ENCODE data around the gene HIRIP3.
A peak's percentile ranks its signal among the peaks of the same experiment; 100 is the strongest.

HIRIP3 gene

DNA sequence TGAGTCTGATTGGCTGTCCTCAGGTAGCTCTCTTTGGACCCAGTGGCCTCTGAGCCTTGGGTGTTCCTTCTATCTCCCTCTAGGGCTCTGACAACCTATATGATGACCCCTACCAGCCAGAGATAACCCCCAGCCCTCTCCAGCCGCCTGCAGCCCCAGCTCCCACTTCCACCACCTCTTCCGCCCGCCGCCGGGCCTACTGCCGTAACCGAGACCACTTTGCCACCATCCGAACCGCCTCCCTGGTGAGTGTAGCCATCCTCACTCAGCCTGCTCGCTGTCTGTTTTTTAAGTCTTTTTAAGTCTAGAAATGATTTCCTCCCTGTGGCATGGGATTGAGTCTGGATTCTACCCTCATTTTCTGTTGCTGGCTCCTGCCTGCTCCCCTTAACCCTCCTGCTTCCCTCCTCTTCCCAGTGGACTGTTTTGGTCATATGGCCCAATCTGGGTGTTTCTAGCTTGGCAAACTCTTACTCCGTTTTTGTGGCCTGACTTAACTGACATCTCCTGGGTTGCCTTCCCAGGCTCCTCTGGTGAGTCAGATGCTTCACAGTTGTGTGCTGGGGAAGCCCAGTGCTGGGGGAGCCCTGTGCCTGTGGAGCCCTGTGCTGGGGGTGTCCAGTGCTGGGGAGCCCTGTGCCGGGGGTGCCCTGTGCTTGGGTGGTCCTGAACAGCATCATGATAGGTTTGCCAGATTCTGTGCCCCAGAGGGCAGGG, 11.8 kb downstream of the HIRIP3 start:
- DNase-seq (ENCODE audit: low spot score), result no peak

- no peak for DNase-seq (ENCODE audit: low spot score)
Observed at GRCh38 chr16:29982560-29983419, 12.6 kb downstream of the HIRIP3 start.

GRCh38 chr16:29978564-29979270, 16.7 kb downstream of the HIRIP3 start:
- DNase-seq (ENCODE audit: low spot score), result no peak

GRCh38 chr16:29978081-29978480, 17.3 kb downstream of the HIRIP3 start:
- DNase-seq (ENCODE audit: low spot score), result no peak

- no peak for DNase-seq (ENCODE audit: low spot score)
Observed at GRCh38 chr16:29977063-29977825, 18.2 kb downstream of the HIRIP3 start.

- no peak for DNase-seq (ENCODE audit: low spot score)
Observed at GRCh38 chr16:29975811-29976511, 19.5 kb downstream of the HIRIP3 start.

GRCh38 chr16:29975134-29975538, 20.3 kb downstream of the HIRIP3 start:
- DNase-seq (ENCODE audit: low spot score), result no peak

GRCh38 chr16:29974291-29975133, 20.9 kb downstream of the HIRIP3 start:
- no peak for DNase-seq (ENCODE audit: low spot score)

GRCh38 chr16:29973384-29974246, 21.8 kb downstream of the HIRIP3 start, which contains the start of gene TAOK2:
TSS of gene TAOK2 (plus strand) at chr16:29973868. CDS start at chr16:29977773, 3,905 bp downstream.
- peak; percentile 98 for DNase-seq (ENCODE audit: low spot score)

DNA sequence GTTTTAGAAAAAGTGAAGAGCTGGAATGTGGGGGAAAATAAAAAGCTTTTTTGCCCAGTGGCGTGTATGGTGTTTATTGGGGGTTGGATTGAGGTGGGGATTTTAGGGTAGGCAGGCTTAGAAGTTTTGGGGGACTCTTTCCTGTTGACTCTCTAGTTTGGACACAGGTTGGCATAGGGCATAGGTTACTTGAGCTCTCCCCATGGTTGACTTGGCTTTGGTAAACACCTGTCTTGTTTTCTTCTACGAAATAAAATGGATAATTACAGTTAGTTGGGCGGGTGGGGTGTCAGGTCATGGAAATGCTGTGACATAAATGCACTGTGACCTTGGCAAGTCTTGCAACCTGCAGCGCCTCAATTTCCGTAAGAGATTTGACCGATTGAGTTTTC, 22.4 kb downstream of the HIRIP3 start:
- no peak for DNase-seq (ENCODE audit: low spot score)

- no peak for DNase-seq (ENCODE audit: low spot score)
Observed at GRCh38 chr16:29972500-29972899, 22.9 kb downstream of the HIRIP3 start.

- no peak for DNase-seq (ENCODE audit: low spot score)
Observed at GRCh38 chr16:29971304-29971703, 24.1 kb downstream of the HIRIP3 start.

GRCh38 chr16:29968205-29968604, 27.2 kb downstream of the HIRIP3 start:
- DNase-seq (ENCODE audit: low spot score), result no peak

DNA sequence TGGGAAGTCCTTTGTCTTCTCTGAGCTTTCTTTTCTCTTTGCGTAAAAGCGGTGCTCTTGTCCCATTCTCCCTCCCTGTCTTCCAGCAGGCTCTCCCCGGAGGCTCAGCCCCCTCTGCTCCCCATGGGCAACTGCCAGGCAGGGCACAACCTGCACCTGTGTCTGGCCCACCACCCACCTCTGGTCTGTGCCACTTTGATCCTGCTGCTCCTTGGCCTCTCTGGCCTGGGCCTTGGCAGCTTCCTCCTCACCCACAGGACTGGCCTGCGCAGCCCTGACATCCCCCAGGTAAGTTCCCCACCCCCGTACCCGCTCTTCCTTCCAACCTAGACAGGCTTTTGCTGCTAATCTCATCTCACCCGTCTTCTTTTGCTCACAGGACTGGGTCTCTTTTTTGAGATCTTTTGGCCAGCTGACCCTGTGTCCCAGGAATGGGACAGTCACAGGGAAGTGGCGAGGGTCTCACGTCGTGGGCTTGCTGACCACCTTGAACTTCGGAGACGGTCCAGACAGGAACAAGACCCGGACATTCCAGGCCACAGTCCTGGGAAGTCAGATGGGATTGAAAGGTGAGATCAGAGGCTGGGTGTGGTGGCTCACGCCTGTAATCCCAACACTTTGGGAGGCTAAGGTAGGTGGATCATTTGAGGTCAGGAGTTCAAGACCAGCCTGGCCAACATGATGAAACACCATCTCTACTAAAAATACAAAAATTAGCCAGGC, 32.2 kb downstream of the HIRIP3 start:
- DNase-seq (ENCODE audit: low spot score), result no peak

GRCh38 chr16:29962344-29962994, 32.9 kb downstream of the HIRIP3 start:
- no peak for DNase-seq (ENCODE audit: low spot score)

DNA sequence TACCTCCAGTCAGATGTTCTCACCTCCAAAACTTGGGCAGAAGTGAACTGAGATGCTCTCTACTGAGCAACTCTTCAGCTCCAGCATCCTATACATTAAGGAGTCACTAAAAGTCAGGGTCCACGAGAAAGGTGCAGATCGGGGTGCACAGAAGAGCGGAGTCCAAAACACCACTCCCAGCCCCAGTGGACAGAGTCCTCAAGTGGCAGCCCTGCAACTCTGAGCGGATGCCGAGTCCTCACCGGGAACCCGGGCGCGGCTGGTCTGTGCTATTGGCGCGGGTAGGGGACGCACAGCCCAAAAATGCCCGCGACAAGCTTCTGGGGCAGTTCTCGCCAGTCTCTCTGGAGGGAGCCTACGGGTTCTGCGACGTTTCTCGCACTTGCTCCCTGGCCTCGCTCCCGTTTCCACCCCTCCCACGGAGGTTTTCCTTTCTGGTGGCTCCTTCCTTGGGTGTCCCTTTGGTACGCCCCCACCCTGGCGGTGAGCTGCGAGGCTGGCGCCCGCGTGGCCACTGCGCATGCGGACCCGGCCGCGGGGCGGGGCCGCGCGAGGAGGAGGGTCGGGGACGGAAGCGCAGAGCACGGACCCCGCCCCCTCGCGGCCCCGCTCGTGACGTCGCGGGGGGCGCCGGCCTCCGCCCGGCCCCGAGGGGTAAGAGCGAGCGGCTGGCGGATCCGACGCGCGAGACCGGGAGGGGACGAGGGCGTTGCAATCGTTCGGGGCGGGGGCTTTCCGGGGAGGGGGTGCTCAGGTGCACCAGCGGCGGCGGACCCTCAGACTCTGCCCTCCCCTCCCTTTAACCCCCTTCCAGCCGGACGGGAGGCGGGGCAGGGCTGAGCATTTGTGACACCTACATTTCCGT, 33.7 kb downstream of the HIRIP3 start, which contains the start of gene TMEM219:
TSS of gene TMEM219 (plus strand) at position 601 of the 865 bp plus-strand sequence. CDS start 1,065 bp downstream, outside the sequence.
- DNase-seq (ENCODE audit: low spot score), result peak; percentile 91

DNA sequence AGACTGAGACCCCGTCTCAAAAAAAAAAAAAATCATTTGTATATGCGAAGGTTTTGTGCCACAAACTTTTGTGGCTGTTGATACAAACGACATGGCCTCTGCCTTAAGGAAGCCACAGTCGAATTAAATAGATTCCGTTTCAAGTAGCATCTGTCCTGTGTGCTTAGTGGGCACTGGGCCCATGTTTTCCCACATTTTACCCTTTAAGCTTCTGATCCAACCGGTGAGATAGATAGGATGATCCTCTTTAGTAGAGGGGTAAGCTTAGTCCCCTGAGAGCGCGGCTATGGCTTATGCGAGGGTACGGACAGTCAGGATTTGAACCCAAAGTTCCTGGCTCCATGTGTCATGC, 34.3 kb downstream of the HIRIP3 start:
- DNase-seq (ENCODE audit: low spot score), result no peak
